GM13976 (cell line): ENCODE measurements around the gene WDFY4.

Experiments
- DNase-seq: peaks from one replicate; pipeline ENCODE4 v3.0.0; 2012; ENCODE audit warnings: low spot score
- in situ Hi-C: fragments of 300-500 bp; cut with MboI; formaldehyde crosslinking; loops from one replicate; pipeline ENCODE4 v1.12.0; 2022; ENCODE audit warnings: low sequenced_read_pairs, mixed read lengths, inconsistent platforms; ENCODE audit not compliant: unreplicated experiment
- TF ChIP-seq, protein P1 (sequence below): IDR thresholded peaks from 2 replicates; pipeline ENCODE4 v1.5.1; 2012; ENCODE audit warnings: borderline replicate concordance, mild to moderate bottlenecking; ENCODE audit not compliant: insufficient read depth; ENCODE audit errors: extremely low read depth, missing control alignments, control extremely low read depth

The WDFY4 gene

DNA sequence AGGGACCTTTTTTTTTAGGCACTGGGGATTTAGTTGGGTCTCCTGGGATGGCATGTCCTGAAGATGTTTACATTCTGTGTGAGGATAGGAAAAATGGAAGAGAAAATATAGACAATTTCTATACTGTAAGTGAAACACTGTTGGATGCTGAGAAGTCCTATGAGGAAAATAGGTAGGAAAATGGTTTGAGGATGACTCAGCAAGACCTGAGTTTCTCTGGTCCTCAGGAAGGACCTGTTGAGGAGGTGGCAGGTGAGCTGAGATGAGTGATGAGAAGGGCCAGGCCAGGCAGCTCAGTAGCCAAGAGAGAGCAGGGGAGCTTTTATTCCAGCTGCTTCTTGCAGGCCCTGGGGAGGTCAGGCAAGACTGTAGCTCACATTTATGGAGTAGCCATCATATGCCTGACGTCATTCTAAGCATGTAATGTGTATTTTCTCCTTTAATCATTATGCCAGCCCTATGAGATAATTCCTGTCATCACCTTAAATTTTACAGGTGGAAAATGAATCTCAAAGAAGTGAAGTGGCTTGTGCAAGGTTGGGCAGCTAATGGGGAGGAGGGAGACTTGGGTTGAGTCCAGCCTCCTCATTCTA is 274.0 kb downstream of the WDFY4 start:
- DNase-seq = no peak
- in situ Hi-C loops = no loop called here
- TF ChIP-seq, protein P1, sequence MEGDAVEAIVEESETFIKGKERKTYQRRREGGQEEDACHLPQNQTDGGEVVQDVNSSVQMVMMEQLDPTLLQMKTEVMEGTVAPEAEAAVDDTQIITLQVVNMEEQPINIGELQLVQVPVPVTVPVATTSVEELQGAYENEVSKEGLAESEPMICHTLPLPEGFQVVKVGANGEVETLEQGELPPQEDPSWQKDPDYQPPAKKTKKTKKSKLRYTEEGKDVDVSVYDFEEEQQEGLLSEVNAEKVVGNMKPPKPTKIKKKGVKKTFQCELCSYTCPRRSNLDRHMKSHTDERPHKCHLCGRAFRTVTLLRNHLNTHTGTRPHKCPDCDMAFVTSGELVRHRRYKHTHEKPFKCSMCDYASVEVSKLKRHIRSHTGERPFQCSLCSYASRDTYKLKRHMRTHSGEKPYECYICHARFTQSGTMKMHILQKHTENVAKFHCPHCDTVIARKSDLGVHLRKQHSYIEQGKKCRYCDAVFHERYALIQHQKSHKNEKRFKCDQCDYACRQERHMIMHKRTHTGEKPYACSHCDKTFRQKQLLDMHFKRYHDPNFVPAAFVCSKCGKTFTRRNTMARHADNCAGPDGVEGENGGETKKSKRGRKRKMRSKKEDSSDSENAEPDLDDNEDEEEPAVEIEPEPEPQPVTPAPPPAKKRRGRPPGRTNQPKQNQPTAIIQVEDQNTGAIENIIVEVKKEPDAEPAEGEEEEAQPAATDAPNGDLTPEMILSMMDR = no peak

DNA sequence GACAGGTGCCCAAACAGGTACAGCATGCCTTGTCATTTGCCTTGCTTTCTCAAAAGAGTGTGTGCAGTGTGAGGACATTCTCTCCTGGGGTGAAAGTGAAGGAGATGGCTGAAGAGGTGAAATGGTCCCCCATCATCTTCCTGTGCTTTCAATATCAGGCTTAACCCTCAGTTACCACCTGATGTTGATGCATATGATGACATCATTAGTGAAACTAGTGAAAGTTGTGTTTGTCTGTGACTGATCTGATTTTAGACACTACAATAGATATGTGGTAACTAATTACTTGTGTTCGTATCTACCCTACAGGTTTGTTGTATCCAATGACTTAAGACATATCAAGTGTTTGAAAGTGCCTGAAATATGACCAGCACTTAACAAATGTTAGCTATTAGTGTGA is 279.4 kb downstream of the WDFY4 start:
- in situ Hi-C loops = no loop called here
- TF ChIP-seq, protein P1 = no peak
- DNase-seq = no peak

DNA sequence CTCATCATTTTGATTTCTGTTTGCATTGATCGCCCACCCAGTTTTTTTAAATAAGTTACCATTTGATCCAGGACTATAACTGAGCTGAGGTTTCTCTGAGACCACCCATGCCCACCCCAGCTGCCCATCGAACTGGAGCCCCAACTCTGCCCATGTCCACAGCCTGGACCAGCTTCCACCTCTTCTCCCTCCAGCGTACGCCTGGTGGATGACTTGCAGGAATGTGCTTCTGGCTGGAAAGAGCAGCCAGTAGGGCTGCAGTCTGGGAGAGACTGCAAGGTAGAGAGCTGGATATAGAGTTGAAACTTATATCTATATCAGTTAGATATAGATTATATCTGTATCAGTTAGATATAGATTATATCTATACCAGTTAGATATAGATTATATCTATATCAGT is 280.8 kb downstream of the WDFY4 start:
- in situ Hi-C loops = no loop called here
- TF ChIP-seq, protein P1 = no peak
- DNase-seq = no peak

DNA sequence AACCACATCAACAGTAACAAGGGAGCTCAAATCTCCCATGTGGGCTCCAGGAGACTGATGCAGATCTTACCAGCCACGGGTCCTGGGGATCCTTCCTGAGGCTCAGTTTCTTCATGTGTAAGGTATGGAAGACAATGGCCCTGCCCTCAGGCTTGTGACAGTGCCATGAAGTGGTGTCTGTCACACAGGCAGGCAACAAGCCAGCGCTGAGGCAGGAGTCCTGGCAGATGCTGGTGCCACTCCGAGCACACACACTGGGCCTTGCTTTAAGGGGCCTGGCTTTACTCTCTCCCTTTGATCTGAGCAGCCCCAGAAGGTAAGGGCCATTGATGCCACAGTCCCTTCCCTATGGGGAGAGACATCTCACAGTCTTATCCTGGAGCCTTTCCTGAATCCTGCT is 283.4 kb downstream of the WDFY4 start:
- TF ChIP-seq, protein P1 = no peak
- no peak for DNase-seq
- in situ Hi-C loops = no loop called here

DNA sequence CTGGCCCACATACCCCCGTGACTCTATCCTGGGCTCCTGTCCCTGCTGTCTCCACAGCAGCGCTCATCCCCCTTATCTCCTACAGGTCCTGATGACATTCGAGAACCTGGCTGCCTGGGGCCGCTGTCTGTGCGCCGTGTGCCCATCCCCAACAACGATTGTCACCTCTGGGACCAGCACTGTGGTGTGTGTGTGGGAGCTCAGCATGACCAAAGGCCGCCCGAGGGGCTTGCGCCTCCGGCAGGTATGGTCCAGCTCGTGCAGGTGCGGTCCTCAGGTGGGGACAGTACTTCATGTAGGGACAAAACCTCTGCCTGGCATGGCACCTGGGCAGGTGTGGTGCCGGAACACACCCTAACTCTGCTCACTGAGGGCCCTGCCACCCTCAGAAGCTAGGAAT is 285.4 kb downstream of the WDFY4 start:
- in situ Hi-C loops = no loop called here
- TF ChIP-seq, protein P1 = no peak
- DNase-seq = no peak

DNA sequence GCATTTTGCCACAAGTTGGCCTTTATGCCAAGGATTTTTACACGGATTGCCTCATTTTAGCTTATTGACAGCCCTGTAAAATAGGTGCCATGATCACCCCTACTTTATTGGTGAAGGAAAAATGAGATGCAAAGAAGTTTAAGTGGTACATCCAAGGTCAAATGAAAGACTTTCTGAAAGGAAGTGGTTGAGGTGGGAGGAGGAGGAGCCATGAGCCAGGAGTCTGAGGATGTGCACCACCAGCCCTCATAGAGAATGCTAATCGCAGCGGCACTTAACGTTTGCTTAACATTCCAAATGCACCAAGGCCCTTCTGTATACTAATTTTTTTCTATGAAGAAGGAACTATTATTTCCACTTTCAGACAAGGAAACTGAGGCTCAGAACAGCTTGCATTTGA is 286.0 kb downstream of the WDFY4 start:
- in situ Hi-C loops = no loop called here
- TF ChIP-seq, protein P1 = no peak

More for the DNA sequence above, 286.0 kb downstream of the WDFY4 start:
- no peak for DNase-seq
